T1000 (cell line): ENCODE data around the gene RGR.
"Not testable (repeated sequence)": the region's sequence is repeated elsewhere in the genome, so short reads cannot be mapped to it uniquely, and the experiment has no call there.

ENCODE experiments used
- DNase-seq: peaks from one replicate; lab custom pipeline; 2025; ENCODE audit warnings: mixed read lengths; lab: John Stamatoyannopoulos, UW

The RGR gene

GRCh38 chr10:84258034-84258695 is 13.3 kb downstream of the RGR start:
- no peak for DNase-seq

- DNase-seq, result no peak
These were observed 16.5 kb downstream of the RGR start for GRCh38 chr10:84261236-84261915.

- DNase-seq, result no peak
These were observed 17.5 kb downstream of the RGR start for GRCh38 chr10:84262190-84262956.

- no peak for DNase-seq
These were observed 18.9 kb downstream of the RGR start for GRCh38 chr10:84263716-84264115.

GRCh38 chr10:84264611-84265141 is 19.8 kb downstream of the RGR start:
- peak; percentile 52 for DNase-seq

GRCh38 chr10:84265418-84265817 is 20.6 kb downstream of the RGR start:
- DNase-seq, result no peak

GRCh38 chr10:84267503-84268126 is 22.8 kb downstream of the RGR start:
- no peak for DNase-seq

GRCh38 chr10:84269162-84269561 is 24.3 kb downstream of the RGR start:
- no peak for DNase-seq

GRCh38 chr10:84269773-84270172 is 24.9 kb downstream of the RGR start:
- peak; percentile 12 for DNase-seq

- DNase-seq, result no peak
These were observed 25.9 kb downstream of the RGR start for GRCh38 chr10:84270708-84271107.

- DNase-seq, result not testable (repeated sequence)
These were observed 35.1 kb downstream of the RGR start for GRCh38 chr10:84279876-84280475.

GRCh38 chr10:84286695-84287094 is 41.8 kb downstream of the RGR start:
- no peak for DNase-seq

- DNase-seq, result no peak
These were observed 43.3 kb downstream of the RGR start for GRCh38 chr10:84288151-84288550.

GRCh38 chr10:84289521-84290200 is 44.8 kb downstream of the RGR start:
- DNase-seq, result no peak

GRCh38 chr10:84290235-84290634 is 45.4 kb downstream of the RGR start:
- no peak for DNase-seq

- peak; percentile 14 for DNase-seq
These were observed 46.5 kb downstream of the RGR start for GRCh38 chr10:84291384-84291783.

GRCh38 chr10:84292502-84292901 is 47.6 kb downstream of the RGR start:
- DNase-seq, result no peak

- DNase-seq, result no peak
These were observed 48.3 kb downstream of the RGR start for GRCh38 chr10:84293171-84293570.

GRCh38 chr10:84293574-84294016 is 48.7 kb downstream of the RGR start:
- no peak for DNase-seq

- no peak for DNase-seq
These were observed 50.1 kb downstream of the RGR start for GRCh38 chr10:84294766-84295447.
